GM18502 (cell line): ENCODE measurements around the gene ABAT.

Experiments used
- ATAC-seq: cut with Tn5 transposase; IDR thresholded peaks from one replicate; pipeline ENCODE4 v1.9.1; 2021; ENCODE audit warnings: mild to moderate bottlenecking; ENCODE audit not compliant: unreplicated experiment, poor library complexity

ABAT gene

GRCh38 chr16:8674413-8675022 lies at the start of gene ABAT:
TSS of gene ABAT (plus strand) at chr16:8674617. CDS start at chr16:8735740, 61,123 bp downstream.
- peak; percentile 100 for ATAC-seq

GRCh38 chr16:8625491-8626087 lies 48.8 kb upstream of the ABAT start:
- ATAC-seq = no peak

GRCh38 chr16:8626946-8627345 lies 47.5 kb upstream of the ABAT start:
- ATAC-seq = no peak

- no peak for ATAC-seq
Measured at GRCh38 chr16:8627456-8627855, 47.0 kb upstream of the ABAT start.

GRCh38 chr16:8628981-8629725 lies 45.3 kb upstream of the ABAT start:
- no peak for ATAC-seq

- ATAC-seq = no peak
Measured at GRCh38 chr16:8630255-8630953, 44.0 kb upstream of the ABAT start.

GRCh38 chr16:8631373-8631772 lies 43.0 kb upstream of the ABAT start:
- ATAC-seq = no peak

- ATAC-seq = no peak
Measured at GRCh38 chr16:8631818-8632465, 42.5 kb upstream of the ABAT start.

- ATAC-seq = no peak
Measured at GRCh38 chr16:8632675-8633182, 41.7 kb upstream of the ABAT start.

GRCh38 chr16:8634991-8635736 lies 39.3 kb upstream of the ABAT start:
- no peak for ATAC-seq

GRCh38 chr16:8639694-8640093 lies 34.7 kb upstream of the ABAT start:
- no peak for ATAC-seq

- ATAC-seq = no peak
Measured at GRCh38 chr16:8641671-8642070, 32.7 kb upstream of the ABAT start.

GRCh38 chr16:8642146-8642545 lies 32.3 kb upstream of the ABAT start:
- ATAC-seq = no peak

GRCh38 chr16:8644211-8645140 lies 29.9 kb upstream of the ABAT start:
- ATAC-seq = no peak

GRCh38 chr16:8645141-8645521 lies 29.3 kb upstream of the ABAT start:
- no peak for ATAC-seq

- ATAC-seq = no peak
Measured at GRCh38 chr16:8645831-8646230, 28.6 kb upstream of the ABAT start.

GRCh38 chr16:8646326-8647053 lies 27.9 kb upstream of the ABAT start:
- ATAC-seq = no peak

GRCh38 chr16:8647721-8648318 lies 26.6 kb upstream of the ABAT start:
- no peak for ATAC-seq
